EH (cell line): ENCODE results near the gene HOXC11.

Source experiments
- DNase-seq: peaks from one replicate; pipeline ENCODE4 v3.0.0-alpha.2; 2015; ENCODE audit warnings: low read depth

Gene HOXC11

DNA sequence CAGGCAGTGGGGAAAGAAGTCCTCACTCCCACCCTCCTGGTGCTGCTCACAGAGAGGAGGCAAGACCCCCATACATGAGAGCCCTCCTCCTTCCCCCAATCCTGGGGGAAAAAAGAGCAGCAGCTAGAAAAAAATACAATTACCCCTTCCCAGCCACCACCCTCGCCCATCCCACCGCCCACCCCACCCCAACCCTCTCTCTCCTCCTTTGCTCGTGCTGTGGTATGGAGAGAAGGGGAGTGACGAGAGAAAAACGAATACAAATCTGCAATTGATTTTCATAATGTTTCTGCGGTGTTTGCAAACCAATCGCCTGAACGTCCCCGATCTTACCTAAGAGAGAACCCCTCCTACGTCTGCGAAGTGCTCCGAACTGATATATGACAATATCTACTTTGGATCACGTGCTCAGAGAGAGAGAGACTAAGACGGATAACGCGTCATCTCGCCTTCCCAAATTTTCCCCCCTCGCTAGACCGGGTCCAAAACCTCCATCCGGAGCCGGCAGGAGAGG is at the start of gene HOXC11:
Gene HOXC11 (plus strand): TSS at position 405 of the 514 bp plus-strand sequence. CDS start 116 bp downstream, outside the sequence.
- peak; percentile 43 for DNase-seq

DNA sequence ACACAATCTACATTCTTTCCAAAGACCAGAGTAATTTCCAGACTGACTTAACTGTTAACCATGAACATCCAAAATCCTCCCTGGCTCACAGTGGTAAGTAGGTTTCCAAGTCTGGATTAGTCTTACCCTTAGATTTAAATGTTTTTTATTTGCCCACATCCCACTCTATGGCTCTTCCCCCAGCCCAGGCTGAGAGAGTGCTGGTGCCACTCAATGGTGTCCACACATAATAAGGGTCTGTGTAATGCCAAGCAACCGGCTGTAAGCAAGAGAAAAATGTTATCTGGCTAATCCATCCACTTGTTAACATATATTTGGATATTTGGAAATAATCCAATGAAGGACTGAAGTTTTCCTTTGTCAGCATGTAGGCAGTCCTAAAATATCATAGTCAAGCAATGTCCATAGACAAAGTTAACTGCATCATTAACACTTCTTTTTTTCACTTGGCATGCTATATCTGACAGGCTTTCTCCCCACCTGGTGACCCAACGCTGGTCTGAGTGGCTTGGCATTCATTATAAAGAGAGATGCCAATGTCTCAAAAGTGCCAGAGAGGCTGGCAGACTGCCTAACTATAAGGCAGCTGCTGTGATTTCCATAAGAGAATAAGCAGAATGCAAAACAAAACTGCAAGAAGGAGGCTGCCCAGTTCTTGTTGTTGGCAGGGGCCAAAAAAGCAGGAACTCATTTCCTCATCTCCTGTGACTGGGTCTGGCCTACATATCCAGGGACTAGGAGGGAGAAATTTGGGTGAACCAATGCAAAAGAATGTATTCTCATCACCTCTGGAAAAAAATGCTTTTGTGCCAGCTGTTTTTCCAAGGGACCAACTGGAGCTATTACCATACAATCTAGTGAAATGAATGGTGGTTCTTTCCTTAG is 48.2 kb upstream of the HOXC11 start:
- DNase-seq, result no peak

DNA sequence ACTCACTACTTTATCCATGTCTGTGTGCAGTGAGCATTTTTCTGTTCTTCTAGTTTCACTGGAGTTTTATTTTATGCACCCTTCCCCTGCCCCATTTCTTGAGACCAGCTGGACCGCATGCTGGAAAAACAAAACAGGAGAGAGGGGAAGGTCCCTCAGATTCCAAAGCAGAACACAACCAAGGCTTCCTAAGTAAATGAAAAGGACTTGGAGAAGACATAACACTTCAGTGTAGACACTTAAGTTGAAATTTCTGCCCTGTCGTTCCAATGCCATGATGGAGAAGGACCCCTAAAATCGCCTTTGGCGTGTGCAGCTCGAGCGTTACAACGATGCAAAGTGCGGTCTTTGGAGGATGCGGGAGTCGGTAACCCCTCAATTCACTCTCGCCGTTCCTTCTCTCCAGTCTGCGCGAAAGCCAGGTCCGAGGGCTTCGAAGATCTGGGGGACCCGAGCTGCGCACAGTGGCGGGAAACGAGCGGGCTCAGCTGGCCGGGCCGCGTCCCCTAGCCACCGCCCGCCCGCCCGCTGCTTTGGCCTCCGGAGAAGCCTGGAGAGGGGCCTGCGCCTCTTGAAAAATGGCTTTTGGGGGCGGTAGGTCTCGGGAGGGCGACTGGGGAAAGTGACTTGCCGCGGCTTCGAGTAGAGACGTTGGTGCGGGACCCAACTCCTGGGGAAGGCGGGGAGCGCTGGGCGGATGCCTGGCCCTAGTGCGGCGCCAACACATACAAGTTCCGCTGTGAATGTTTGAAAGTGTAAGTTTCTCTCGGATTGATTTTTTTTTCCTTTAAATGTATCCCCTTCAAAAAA is 45.5 kb upstream of the HOXC11 start:
- DNase-seq, result no peak

DNA sequence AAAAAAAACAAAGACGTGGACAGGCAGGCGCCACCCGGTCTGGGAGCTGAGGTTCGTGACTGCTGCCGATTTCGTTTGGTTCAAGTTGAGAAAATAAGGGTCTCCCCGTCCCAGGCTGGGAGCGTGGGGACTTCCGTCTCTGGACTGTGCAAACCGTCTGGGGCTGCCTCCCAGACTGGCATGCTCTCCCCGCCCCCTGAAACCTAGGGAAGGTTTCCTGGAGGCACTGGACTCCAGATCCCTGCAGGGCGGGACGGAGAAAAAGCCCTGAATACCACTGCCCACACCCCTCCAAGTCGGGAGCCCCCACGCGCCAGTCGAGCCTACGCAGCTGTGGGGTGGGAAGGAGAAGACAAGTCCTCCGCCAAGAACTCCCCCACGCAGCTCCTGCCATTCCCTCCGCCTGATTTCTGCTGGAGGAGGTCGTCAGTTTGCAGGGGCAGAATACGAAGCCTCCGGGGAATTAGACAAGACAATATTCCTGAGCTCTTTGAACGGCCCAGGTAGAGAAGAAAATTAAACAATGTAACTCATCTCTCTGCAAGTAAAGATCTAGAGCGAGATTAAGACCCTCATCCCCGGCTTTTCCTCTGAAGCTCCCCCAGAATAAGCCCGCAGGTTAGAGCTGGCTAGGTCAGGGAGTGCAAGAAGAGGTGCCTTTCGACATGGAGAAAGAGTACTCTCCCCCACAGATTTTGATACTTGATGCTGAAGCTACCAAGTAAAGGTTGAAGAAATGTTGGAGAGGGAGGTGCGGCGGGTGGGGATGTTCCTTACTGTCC is 44.7 kb upstream of the HOXC11 start:
- no peak for DNase-seq

DNA sequence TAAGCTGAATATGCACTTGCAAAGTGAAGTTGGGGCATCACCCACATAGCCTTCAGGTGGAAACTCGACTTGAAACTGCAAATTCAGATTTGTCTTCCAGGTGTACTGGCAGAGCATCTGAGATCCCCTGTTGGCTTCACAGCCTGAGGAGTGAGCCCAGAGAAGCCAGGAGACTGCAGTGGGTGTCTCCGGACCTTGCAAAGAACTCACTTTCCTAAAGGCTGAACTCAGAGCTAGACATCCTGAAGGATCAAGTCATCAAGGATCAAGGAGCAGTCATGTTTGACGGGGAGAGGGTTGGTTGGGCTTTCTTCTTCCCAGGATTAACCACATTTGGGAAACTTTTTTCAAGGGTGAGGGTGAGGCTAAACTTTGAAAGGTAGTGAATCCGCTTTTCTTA is 43.4 kb upstream of the HOXC11 start:
- no peak for DNase-seq

DNA sequence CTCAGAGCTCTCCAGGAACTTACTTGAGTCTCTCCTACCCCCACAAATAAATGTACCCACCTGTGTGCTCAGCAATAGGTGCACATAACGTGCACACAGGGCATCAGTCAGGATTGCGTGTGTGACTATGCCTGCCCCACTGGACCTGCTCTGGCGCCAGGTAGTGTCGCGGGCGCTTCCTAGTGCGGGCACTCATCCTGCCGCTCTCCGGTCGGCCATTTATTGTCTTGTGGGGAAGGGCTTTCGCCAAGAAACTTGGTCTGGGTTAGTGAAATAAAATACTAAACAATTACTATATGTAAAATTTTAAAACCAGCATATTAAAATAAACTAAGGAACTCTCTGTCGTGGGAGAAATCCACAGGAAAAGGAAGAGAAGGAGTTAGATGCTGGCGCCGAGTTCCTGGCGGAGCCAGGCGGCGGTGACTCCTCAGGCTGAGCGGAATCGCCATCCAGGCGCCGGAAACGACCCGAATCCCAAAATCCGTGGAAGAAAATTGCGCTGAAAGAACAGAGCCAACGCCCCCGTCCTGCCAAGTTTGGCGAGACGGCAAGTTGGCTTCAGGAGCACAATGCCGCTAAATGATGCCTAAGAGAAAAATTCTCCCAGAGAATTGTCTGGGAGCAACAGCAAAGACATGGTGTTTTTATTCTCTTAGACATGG is 42.2 kb upstream of the HOXC11 start:
- no peak for DNase-seq

DNA sequence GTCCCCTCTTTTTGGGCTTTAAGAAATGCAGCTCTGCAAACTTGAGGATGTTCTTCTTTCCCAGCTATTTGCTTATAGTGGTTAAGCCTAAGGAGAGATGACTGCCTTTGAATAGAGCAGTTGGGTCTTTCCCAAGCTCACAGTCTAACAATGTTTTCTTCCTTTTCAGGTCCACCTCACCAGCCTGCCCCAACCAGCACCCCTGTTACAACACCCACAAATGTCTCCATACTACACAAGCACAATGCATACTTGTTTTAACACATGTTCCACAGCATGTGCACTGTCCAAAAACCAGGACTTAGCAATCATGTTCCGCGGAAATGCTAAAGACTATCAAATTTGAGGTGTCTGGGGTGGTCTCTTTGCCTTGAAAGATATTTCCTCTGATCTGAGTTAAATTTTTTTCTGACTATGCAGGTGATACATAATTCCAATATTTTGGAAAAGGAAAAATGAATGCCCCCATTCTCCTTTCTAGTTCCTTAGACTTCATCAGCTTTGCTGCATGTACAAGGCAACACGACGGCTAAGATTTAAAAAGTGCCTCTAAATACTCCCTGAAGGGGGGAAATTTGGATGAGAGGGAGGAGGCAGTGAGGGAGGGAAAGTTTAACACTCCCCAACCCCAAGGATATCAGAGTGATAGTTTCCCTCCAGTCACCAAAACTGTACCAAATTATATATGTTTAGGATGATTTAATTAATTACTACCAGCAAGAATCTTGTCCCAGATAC is 40.9 kb upstream of the HOXC11 start:
- no peak for DNase-seq

DNA sequence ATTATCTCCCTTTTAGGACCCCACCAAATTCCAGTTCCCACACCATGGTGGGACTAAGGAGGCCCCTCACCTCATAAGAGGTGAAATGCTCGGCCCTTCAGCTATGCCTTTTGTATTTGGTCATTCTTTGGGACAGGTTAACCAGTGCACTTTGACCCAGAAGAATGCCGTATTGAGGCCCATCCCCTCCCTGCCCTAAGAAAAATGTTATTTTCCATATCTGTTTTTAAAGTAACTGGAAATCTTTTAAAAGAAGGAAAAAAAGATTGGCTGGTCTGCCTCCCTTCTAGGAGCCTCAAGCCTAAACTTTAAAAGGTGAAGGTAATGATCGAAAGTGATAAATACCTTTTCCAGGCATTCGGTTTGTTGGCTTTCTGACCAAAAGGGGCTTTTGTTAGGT is 40.0 kb upstream of the HOXC11 start:
- no peak for DNase-seq

DNA sequence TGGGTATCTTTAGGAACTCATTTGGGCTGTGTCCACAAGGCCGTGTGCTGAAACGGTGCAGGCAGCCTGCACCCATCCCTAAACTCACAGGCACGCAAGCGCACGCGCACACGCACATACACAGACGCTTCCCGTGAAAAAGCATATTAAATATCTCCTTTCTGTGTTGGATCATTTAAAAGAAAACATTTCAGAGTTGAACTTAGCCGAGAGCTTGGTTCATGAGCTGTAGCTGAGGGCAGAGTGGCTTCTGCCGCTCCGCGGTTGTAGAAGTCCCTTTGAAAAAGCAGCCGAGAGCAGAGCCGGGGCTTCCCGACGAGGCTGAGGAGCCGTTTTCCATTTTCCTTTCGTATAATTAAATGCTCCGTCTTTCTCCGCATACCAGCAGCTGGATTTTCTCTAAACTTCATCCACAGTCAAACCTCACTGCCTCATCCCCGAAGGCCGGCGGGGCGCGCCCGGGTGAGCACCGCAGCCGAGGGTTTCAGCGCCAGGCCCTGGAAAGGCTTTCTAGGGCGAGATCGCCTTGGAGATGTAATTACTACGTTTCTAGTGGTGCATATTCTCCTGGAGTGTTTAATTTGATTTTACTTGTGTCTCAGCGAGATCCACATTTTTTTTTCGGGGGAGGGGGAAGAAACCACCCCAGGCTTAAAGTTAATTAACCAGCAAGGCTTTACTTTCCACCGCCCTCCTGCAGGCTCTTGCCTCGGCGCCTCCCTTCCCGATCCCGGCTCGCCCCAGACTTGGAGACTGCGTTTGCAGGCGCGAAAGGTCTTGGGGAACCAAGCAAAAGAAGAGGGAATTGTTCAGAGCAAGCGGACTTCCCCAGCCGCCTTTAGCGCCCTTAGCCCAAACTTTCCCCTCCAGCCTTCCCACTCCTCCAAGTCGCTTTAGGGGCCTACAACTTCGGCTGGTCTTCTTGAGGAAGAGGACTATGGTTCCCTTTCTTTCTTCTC is 37.3 kb upstream of the HOXC11 start:
- no peak for DNase-seq

DNA sequence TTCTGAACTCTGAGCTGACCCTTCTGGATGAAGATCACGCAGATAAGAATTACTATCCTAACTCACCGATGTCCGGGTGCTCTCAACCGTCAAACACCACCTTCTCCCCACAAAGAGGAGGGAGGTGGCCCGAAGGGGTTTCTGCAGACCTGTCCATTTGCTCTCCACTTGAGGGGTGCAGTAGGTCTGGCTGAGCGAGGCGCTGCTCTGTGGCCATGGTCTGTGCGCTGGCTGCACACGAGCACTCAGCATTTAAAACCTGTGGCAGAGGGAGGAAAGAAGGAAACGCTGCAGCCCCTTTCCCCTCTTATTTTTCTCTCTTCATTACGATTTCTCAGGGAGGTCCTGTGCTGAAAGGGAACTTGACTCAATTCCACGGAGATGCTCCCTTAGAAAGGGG is 35.8 kb upstream of the HOXC11 start:
- no peak for DNase-seq

DNA sequence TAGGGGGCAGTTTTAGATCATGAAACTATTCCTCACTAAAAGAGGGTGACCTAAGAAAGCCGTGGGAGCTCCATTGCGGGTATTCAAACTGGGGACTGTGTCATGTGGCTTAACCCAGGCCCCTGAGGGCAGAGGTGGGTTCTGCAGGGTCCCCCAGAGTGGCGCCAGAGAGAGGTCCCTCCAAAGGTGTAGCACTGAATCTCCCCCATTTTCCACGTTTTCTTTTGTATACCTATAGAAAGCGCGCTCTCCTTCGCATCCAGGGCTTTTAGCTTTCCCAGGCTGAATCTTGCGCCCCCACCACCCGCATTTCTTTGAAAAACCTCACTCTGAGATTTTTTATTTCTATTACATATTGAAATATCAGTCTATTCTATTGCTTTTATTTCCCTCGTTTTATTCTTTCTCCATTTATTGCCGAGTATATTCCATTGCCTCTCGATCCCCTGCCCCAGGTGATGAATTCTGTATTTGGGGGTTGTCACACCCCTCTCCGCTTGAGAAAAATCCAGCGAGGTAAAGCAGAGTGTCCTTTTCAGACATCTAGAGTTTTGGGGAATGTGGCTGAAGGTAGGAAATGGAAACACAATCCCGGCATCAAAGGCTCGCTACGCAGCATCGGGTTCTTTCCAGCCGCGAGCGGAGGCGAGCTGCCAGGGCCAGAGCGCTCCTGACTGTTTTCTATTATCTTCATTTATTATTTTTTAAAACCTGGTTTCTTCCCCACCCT is 35.2 kb upstream of the HOXC11 start:
- DNase-seq, result no peak

DNA sequence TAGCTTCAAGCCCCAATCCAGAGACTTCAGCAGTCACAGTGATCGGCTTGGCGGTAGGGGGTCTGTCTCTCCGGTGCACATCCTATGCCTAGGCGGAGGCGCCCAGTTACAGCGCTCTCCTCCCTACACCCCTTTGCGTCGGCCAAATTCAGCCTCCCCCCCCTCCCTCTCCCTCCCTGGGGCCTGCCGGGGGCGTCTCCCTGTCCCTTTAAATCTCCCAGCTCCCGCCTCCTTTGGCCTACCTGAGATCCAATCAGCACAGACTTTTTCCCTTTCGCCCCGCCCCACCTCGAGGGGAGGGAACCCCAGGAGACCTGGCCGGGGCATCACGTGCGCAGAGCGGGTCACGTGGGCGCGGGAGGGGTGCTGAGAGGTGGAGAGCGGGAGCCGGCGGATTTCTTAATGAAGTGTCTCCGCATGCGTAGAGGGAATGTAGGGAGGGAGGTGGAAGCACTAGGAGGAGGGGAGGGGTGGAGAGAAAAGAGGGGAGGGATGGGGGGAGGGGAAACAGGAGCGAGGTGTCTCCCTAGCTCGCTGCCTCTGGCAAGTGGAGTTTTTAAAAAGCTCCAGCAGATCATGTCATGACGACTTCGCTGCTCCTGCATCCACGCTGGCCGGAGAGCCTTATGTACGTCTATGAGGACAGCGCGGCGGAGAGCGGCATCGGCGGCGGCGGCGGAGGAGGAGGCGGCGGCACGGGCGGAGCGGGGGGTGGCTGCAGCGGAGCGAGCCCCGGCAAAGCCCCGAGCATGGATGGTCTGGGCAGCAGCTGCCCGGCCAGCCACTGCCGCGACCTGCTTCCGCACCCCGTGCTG is 34.4 kb upstream of the HOXC11 start, which contains the start of gene HOXC13:
Gene HOXC13 (plus strand): TSS at position 506 of the 815 bp plus-strand sequence. CDS start 76 bp downstream, at position 582.
- DNase-seq, result peak; percentile 76

DNA sequence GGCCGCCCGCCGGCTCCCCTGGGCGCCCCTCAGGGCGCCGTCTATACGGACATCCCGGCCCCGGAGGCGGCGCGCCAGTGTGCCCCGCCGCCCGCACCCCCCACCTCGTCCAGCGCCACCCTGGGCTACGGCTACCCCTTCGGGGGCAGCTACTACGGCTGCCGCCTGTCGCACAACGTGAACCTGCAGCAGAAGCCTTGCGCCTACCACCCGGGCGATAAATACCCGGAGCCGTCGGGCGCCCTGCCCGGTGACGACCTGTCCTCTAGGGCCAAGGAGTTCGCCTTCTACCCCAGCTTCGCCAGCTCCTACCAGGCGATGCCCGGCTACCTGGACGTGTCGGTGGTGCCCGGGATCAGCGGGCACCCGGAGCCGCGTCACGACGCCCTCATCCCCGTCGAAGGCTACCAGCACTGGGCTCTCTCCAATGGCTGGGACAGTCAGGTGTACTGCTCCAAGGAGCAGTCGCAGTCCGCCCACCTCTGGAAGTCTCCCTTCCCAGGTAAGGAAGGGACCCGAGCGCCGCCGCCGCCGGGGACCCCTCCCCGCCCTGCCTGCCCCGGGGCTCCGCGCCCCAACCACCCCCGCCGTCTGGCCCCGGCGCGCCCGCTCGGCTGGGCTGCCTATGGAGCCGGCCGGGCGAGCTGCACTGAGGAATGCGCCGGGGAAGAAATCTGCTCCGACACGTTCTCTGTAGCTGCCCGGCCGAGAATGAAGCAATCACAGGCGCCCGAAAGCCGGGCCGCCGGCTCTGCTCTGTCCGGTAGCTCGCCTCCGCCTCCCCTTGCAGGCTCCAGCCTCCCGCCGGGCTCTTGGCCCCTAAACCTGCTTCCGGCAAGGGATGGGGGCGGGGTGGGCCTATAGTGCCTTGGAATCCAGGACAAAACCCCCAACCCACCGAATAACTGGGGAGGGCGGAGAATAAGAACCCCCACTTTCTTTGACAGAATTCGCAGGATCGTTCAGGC is 33.5 kb upstream of the HOXC11 start:
- peak; percentile 72 for DNase-seq

DNA sequence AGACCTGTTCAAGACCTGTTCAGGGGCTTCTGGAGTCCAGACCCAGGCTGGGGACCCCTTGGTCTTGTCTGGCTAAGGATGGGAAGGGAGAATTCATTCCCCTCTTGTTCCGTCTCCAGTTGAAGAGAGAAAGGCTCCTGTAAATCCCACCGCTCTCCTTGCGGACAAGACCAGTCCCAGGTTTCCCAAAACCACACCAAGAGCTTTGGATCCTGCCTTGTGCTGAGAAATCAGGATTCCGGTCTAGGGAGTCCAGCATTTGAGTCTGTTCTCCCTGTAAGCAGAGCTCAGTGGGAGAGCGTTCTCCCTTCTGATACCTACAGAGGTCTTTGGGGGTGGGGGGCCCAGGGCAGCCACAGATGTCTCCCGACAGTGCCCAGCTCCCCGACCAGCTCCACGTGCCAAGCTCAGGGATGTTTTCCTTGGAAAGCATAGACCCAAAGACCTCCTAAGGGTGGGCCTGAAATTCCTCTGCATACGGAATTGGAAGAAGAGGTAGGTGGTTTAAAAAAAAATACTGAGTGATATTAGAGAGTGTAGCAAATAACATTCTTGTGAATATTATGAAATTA is 32.4 kb upstream of the HOXC11 start:
- DNase-seq, result no peak

DNA sequence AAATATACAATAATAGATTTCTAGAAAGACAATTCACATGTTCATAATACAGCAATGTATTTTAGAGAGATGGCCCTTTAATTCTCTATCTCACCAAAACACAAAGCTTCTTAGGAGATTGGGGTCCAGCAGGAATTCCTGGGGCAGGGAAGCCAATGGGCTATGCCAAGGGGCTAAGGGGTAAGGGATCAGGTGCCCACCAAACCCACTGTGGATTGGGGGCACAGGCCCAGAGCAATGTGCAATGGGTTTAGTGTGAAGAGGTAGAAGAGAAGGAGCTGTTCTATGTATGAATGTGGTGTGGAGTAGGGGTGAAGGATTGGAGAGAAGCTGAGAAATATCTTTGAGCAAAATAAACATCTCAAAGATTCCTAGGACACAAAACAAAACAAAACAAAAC is 31.7 kb upstream of the HOXC11 start:
- DNase-seq, result no peak

DNA sequence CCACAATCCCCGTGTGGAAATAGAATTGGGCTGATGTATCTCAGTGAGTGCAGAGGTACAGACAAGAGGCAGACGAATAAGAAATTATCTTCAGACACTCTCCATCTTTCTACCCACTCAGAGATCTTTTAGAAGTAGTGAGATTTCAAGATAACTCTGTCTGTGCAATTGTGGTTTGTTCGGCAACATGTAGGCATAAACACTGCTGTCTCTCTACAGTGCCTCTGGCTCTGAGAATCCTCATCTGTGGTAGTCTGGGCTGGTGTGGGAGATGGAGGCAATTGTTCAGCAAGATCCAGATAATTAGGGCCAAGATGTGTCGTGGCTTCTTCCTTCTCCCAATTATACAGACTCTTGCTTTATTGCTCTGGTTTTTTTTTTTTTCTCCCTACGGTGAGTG is 31.2 kb upstream of the HOXC11 start:
- DNase-seq, result no peak
